ENCODE data around the gene PLEKHH1.
"Not testable (repeated sequence)": the region's sequence is repeated elsewhere in the genome, so short reads cannot be mapped to it uniquely, and the experiment has no call there.

PLEKHH1 gene

GRCh38 chr14:67582061-67582460 lies 49.0 kb downstream of the PLEKHH1 start:
- DNase-seq (ENCODE audit: extremely low read depth, low read depth) = no peak
- no peak for TF ChIP-seq CTCF (IDR thresholded peaks at IDR 0.05; ENCODE audit: low read depth, low read length)

- DNase-seq (ENCODE audit: extremely low read depth, low read depth) = no peak
- TF ChIP-seq CTCF (IDR thresholded peaks at IDR 0.05; ENCODE audit: low read depth, low read length) = peak; percentile 71
Measured at GRCh38 chr14:67583711-67584644, 50.9 kb downstream of the PLEKHH1 start.

GRCh38 chr14:67584978-67585377 lies 51.9 kb downstream of the PLEKHH1 start:
- DNase-seq (ENCODE audit: extremely low read depth, low read depth) = no peak
- no peak for TF ChIP-seq CTCF (IDR thresholded peaks at IDR 0.05; ENCODE audit: low read depth, low read length)

DNA sequence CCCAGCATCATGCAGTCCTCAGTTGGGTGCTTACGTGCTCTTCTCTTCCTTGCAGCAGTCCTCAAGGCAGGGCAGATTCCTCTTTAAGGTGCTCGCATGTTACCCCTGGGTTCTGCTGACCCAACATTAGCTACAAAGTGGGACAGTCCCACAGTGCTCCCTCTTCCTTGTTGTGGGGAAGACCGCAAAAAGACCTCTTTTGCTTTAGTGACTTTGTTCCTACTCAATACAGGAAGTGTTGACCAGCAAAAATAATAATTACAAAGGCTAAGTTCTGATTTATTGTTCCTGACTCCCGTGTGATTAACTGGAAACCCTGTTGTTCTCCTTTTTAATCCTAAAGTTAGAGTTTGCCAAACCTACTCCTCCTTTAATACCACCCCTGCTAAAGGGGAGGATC lies 53.3 kb downstream of the PLEKHH1 start:
- no peak for TF ChIP-seq CTCF (IDR thresholded peaks at IDR 0.05; ENCODE audit: low read depth, low read length)
- no peak for DNase-seq (ENCODE audit: extremely low read depth, low read depth)

- no peak for TF ChIP-seq CTCF (IDR thresholded peaks at IDR 0.05; ENCODE audit: low read depth, low read length)
- no peak for DNase-seq (ENCODE audit: extremely low read depth, low read depth)
Measured at GRCh38 chr14:67589204-67589770, 56.2 kb downstream of the PLEKHH1 start.

GRCh38 chr14:67593650-67594049 lies 60.6 kb downstream of the PLEKHH1 start:
- DNase-seq (ENCODE audit: extremely low read depth, low read depth) = not testable (repeated sequence)

GRCh38 chr14:67595392-67595791 lies 62.3 kb downstream of the PLEKHH1 start:
- TF ChIP-seq CTCF (IDR thresholded peaks at IDR 0.05; ENCODE audit: low read depth, low read length) = no peak
- no peak for DNase-seq (ENCODE audit: extremely low read depth, low read depth)

Data from AG09319 (cell line).